Ovary (tissue), 9 donors: Measurements from ENCODE around the gene TMEM169. TPM values are rescaled to one million over a fixed set of nuclear protein-coding genes. Genes with fewer than 3 reads are reported as not detected.
A peak's percentile ranks its signal among the peaks of the same experiment; 100 is the strongest.

Experiments
- DNase-seq, 5 donors: peaks; one replicate each; pipeline ENCODE4 v3.0.0-alpha.2; 2019 to 2020
- H3K27ac ChIP-seq, 2 donors: fragments of 200-600 bp; one replicate each; pipeline versions ENCODE4 v1.5.1 to v1.8.0; 2019 to 2022
- H3K27me3 ChIP-seq: fragments of 200-600 bp; one replicate; pipeline ENCODE4 v1.8.0; 2022
- H3K36me3 ChIP-seq: fragments of 200-600 bp; sonication (generic); one replicate; pipeline ENCODE4 v1.5.1; 2019
- H3K4me1 ChIP-seq: one replicate; pipeline ENCODE4 v1.8.1; 2013; ENCODE audit warnings: mild to moderate bottlenecking, moderate library complexity; ENCODE audit not compliant: insufficient read depth
- H3K4me3 ChIP-seq: fragments of 200-600 bp; sonication (generic); one replicate; pipeline ENCODE4 v1.5.1; 2017
- H3K9me3 ChIP-seq, 2 donors: fragments of 200-600 bp in 1 of 2; sonication (generic) in 1 of 2; one replicate each; pipeline versions ENCODE4 v1.5.1 to v1.8.1; 2013 to 2019; ENCODE audit warnings: mild to moderate bottlenecking in 1 of 2, moderate library complexity in 1 of 2
- EP300 ChIP-seq: sonication (generic); formaldehyde crosslinking; IDR thresholded peaks from one replicate; pipeline ENCODE4 v1.6.1; 2017; ENCODE audit warnings: antibody characterized with exemption
- POLR2A ChIP-seq: fragments of 450-650 bp; IDR thresholded peaks from one replicate; pipeline ENCODE4 v1.6.1; 2017; ENCODE audit warnings: antibody characterized with exemption, mild to moderate bottlenecking, moderate library complexity
- WGBS, 3 donors: extraction: QIAGEN DNeasy Blood & Tissue Kit in 1 of 3; methylation state at CpG; one replicate each; pipeline versions ENCODE4 v1.1.5 to v1.1.7; 2013 to 2017; 5-methylcytosine and 5-hydroxymethylcytosine counted together
- intact Hi-C, 4 donors: fragments of 100-400 bp; cut with DNase I; formaldehyde crosslinking; loops; one replicate each; pipeline versions ENCODE4 v1.11.0 to v1.15.1; 2022 to 2023
- polyA plus RNA-seq, 2 donors: library from polyadenylated mRNA; stranded (reverse); fragments of 200-250 nt in 1 of 2; fragments of 350-450 nt in 1 of 2; fragmentation: Illumina TruSeq in 1 of 2; extraction: RNeasy Lipid Tissue Mini Kit (QIAGEN cat#74804) in 1 of 2; gene quantifications; one replicate each; pipeline ENCODE4 v1.2.3, GENCODE V29; 2013 to 2014
- total RNA-seq, 7 donors: library from RNA; depleted of rRNA in 2 of 7; stranded (reverse); fragments of >200 nt in 2 of 7; fragmentation: NEBNext Ultra II Directional in 3 of 7; extraction: Animal tissue kit (Norgen Biotek cat#: 25700) in 3 of 7; gene quantifications; one replicate each; pipeline versions ENCODE4 v1.1.0 to v1.2.4, GENCODE V29; 2016 to 2023
- TF ChIP-seq, protein P1 (sequence below), 3 donors: fragments of 450-650 bp in 2 of 3; fragments of 200-600 bp in 1 of 3; IDR thresholded peaks; one replicate each; pipeline versions ENCODE4 v1.5.1 to v1.8.0; 2016 to 2022; ENCODE audit warnings: antibody characterized with exemption in 3 of 3, mild to moderate bottlenecking in 1 of 3
- donor health status: DM: no; HTN: no; CAD: no; lungs with moderate emphysema.
- donor health status: DM: no; HTN: no; CAD: no.
- donor health status: Bipolar disorder and iron deficiency.
- donor health status: DM: yes; HTN: yes; CAD: no.
- donor health status: DM: no; HTN: no; CAD: no.
- donor health status: DM: yes; HTN: yes; CAD: no.

TMEM169 gene
- total and polyA plus RNA-seq, 9 donors, result 0.24 to 0.79 (median 0.37) TPM

DNA sequence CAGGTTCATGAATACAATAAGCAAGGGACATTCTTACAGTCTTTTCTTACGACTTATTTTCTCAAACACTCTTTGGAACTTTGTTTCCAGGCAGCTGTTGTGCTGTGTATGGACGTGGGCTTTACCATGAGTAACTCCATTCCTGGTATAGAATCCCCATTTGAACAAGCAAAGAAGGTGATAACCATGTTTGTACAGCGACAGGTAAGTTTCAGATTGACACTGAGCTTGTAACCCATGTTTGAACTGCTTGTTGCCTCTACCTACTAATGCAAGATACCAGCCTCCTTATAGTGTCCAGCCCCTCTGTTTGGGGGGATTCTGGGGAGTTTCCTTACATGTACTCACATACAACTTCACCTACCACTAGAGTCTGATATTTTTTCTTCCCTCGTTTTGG is 31.2 kb downstream of the TMEM169 start:
- TF ChIP-seq, protein P1, sequence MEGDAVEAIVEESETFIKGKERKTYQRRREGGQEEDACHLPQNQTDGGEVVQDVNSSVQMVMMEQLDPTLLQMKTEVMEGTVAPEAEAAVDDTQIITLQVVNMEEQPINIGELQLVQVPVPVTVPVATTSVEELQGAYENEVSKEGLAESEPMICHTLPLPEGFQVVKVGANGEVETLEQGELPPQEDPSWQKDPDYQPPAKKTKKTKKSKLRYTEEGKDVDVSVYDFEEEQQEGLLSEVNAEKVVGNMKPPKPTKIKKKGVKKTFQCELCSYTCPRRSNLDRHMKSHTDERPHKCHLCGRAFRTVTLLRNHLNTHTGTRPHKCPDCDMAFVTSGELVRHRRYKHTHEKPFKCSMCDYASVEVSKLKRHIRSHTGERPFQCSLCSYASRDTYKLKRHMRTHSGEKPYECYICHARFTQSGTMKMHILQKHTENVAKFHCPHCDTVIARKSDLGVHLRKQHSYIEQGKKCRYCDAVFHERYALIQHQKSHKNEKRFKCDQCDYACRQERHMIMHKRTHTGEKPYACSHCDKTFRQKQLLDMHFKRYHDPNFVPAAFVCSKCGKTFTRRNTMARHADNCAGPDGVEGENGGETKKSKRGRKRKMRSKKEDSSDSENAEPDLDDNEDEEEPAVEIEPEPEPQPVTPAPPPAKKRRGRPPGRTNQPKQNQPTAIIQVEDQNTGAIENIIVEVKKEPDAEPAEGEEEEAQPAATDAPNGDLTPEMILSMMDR (IDR thresholded peaks at IDR 0.05), result no peak
- no peak for TF ChIP-seq EP300
- no peak for TF ChIP-seq POLR2A
- no peaks in the 10 kb centered on the region for H3K9me3 ChIP-seq
- H3K36me3 ChIP-seq, result no peaks in the 10 kb centered on the region
- no peak overlapping the region for H3K4me3 ChIP-seq
- no peaks in the 10 kb centered on the region for H3K27me3 ChIP-seq
- DNase-seq, result no peak
- intact Hi-C loops, result no loop called here
- WGBS, 3 donors, result 73 to 78% (median 73%) methylated on average over 4 of the region's 4 CpGs
- H3K27ac ChIP-seq, result no peak overlapping the region
- H3K4me1 ChIP-seq, result peaks cover 2% of the 10 kb centered on the region

- TF ChIP-seq POLR2A, result no peak
- TF ChIP-seq, protein P1 (IDR thresholded peaks at IDR 0.05), result no peak
- no peak for TF ChIP-seq EP300
- Histone ChIP-seq H3K4me1 (peaks cover 2% of the 10 kb centered on the region), H3K4me3 (no peak overlapping the region), H3K27me3 (no peaks in the 10 kb centered on the region), H3K9me3 (no peaks in the 10 kb centered on the region), H3K27ac (no peak overlapping the region), H3K36me3 (no peaks in the 10 kb centered on the region)
- intact Hi-C loops, result no loop called here
- WGBS, 3 donors, result 83 to 84% (median 83%) methylated on average over 3 of the region's 3 CpGs
- no peak for DNase-seq
Observed at GRCh38 chr2:216113572-216113971, 31.9 kb downstream of the TMEM169 start.

DNA sequence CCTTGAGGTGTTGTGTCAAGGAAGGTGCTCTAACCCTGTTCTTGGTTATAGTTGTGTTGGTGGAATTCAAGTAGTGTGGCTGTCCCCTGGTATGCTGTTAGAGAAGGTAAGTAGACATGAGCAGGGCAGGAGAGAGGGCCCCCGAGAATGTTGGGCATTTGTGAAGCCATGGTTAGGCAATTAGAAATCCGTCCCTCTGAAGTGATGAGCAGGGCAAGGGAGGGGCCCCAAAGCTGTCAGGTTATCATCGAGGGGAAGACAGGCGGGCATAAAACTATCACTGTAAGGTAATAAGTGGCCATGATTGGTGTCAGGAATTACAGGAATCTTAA is 32.6 kb downstream of the TMEM169 start:
- Histone ChIP-seq H3K9me3 (no peaks in the 10 kb centered on the region), H3K4me1 (peaks cover 2% of the 10 kb centered on the region), H3K27me3 (no peaks in the 10 kb centered on the region), H3K27ac (no peak overlapping the region), H3K4me3 (no peak overlapping the region), H3K36me3 (no peaks in the 10 kb centered on the region)
- TF ChIP-seq, protein P1 (IDR thresholded peaks at IDR 0.05), result no peak
- TF ChIP-seq EP300 (no peak), POLR2A (no peak)
- WGBS, 3 donors, result 30 to 32% (median 30%) methylated on average over 4 of the region's 4 CpGs
- intact Hi-C loops, result no loop called here
- DNase-seq, result peak in 1 of 5 donors; percentile 29

- intact Hi-C loops, result no loop called here
- peaks cover 2% of the 10 kb centered on the region for H3K4me1 ChIP-seq
- no peaks in the 10 kb centered on the region for H3K36me3 ChIP-seq
Observed at GRCh38 chr2:216114714-216115531, 33.2 kb downstream of the TMEM169 start.

More at GRCh38 chr2:216114714-216115531, 33.2 kb downstream of the TMEM169 start:
- Histone ChIP-seq H3K27me3 (no peaks in the 10 kb centered on the region), H3K4me3 (peak overlapping the region; percentile 50), H3K9me3 (no peaks in the 10 kb centered on the region), H3K27ac (peak overlapping the region; percentile 59 to 71)
- peak; percentile 98 to 99 (median 98) for DNase-seq
- WGBS, 3 donors, result 2 to 4% (median 4%) methylated on average over 29 of the region's 29 CpGs
- TF ChIP-seq, protein P1 (IDR thresholded peaks at IDR 0.05), result peak; percentile 87 to 95 (median 94)
- TF ChIP-seq POLR2A, result no peak
- TF ChIP-seq EP300, result no peak
